HL-60 (cell line): Measurements from ENCODE around the gene FUT7.

Experiments
- DNase-seq, 2 experiments: peaks; one replicate each; pipeline ENCODE4 v3.0.0-alpha.2; 2010 to 2020; ENCODE audit warnings: low read depth in 1 of 2, low spot score in 1 of 2
- H3K27ac ChIP-seq: fragments of 250-450 bp; sonication (Bioruptor Pico); replicated peaks from 2 replicates; pipeline ENCODE4 v1.5.1; 2020; ENCODE audit warnings: mild to moderate bottlenecking, moderate library complexity
- H3K27me3 ChIP-seq: fragments of 250-450 bp; sonication (Bioruptor Pico); 2 replicates; pipeline ENCODE4 v1.5.1; 2021; ENCODE audit warnings: mild to moderate bottlenecking, moderate library complexity; ENCODE audit not compliant: insufficient read depth, poor library complexity, severe bottlenecking
- H3K4me3 ChIP-seq: replicated peaks from 2 replicates; pipeline ENCODE4 v1.5.1; 2011; ENCODE audit warnings: mild to moderate bottlenecking, control low read depth, low read length; ENCODE audit not compliant: insufficient read depth
- CTCF ChIP-seq: IDR thresholded peaks from one replicate; pipeline ENCODE4 v1.5.1; 2011; ENCODE audit warnings: low read length, control low read depth, inconsistent platforms; ENCODE audit not compliant: insufficient read depth
- GABPA ChIP-seq: IDR thresholded peaks from 2 replicates; pipeline ENCODE4 v1.6.1; 2012; ENCODE audit warnings: low read depth
- POLR2AphosphoS5 ChIP-seq: IDR thresholded peaks from 2 replicates; pipeline ENCODE4 v1.6.1; 2012; ENCODE audit warnings: low read depth
- SPI1 ChIP-seq: IDR thresholded peaks from 2 replicates; pipeline ENCODE4 v1.6.1; 2012; ENCODE audit warnings: low read depth, mild to moderate bottlenecking, borderline replicate concordance
- TF ChIP-seq, protein P1 (sequence below): IDR thresholded peaks from 2 replicates; pipeline ENCODE4 v1.6.1; 2012; ENCODE audit warnings: low read depth; ENCODE audit not compliant: insufficient replicate concordance

FUT7 gene

DNA sequence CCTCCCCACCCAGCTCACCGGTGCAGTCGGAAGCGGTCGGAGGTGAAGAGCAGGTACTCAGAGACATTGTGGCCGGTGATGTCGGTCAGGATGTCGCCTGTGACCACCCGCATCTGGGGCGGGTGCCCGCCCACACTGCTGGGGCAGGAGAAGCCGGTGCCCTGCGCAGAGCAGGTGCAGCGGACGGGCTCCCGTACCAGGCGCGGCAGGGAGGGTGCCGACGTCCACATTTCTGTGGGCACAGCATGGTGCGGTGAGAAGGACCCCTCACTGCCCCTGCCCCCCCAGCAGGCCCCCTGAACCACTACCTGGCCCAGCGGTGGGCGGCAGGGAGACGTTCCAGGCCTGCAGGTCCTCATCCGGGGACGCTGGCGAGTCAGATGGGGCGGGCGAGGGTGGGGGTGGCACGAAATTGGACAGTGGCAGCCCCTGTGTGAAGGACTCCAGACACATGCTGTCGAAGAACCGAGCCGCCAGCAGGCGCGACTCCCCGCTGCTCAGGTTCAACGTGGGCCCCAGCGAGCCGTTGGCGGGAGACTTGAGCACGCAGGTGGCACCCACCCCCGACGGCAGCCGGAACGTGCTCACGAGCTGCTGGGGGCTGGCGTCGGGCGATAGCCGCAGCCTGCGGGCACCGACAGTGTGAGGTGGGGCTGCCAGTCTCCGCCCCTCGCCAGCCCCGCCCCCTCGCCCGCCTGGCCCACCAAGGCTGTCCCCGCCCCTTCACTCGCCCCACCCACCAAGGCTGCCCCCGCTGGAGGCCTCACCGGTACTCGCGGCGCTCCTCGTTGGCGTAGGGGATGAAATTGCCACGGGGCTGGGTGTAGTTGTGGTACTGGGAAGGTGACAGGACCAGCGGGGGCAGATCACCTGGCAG lies 19.0 kb downstream of the FUT7 start:
- DNase-seq: no peak
- Histone ChIP-seq H3K27me3 (no peaks in the 10 kb centered on the region), H3K4me3 (no peak overlapping the region), H3K27ac (no peak overlapping the region)
- TF ChIP-seq SPI1: no peak
- TF ChIP-seq CTCF: no peak
- TF ChIP-seq, protein P1, sequence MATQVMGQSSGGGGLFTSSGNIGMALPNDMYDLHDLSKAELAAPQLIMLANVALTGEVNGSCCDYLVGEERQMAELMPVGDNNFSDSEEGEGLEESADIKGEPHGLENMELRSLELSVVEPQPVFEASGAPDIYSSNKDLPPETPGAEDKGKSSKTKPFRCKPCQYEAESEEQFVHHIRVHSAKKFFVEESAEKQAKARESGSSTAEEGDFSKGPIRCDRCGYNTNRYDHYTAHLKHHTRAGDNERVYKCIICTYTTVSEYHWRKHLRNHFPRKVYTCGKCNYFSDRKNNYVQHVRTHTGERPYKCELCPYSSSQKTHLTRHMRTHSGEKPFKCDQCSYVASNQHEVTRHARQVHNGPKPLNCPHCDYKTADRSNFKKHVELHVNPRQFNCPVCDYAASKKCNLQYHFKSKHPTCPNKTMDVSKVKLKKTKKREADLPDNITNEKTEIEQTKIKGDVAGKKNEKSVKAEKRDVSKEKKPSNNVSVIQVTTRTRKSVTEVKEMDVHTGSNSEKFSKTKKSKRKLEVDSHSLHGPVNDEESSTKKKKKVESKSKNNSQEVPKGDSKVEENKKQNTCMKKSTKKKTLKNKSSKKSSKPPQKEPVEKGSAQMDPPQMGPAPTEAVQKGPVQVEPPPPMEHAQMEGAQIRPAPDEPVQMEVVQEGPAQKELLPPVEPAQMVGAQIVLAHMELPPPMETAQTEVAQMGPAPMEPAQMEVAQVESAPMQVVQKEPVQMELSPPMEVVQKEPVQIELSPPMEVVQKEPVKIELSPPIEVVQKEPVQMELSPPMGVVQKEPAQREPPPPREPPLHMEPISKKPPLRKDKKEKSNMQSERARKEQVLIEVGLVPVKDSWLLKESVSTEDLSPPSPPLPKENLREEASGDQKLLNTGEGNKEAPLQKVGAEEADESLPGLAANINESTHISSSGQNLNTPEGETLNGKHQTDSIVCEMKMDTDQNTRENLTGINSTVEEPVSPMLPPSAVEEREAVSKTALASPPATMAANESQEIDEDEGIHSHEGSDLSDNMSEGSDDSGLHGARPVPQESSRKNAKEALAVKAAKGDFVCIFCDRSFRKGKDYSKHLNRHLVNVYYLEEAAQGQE: no peak
- TF ChIP-seq POLR2AphosphoS5: no peak
- no peak for TF ChIP-seq GABPA

GRCh38 chr9:137011907-137012675 lies 19.8 kb downstream of the FUT7 start:
- DNase-seq: no peak
- Histone ChIP-seq H3K27ac (no peak overlapping the region), H3K4me3 (no peak overlapping the region), H3K27me3 (no peaks in the 10 kb centered on the region)
- TF ChIP-seq SPI1: no peak
- TF ChIP-seq, protein P1: no peak
- no peak for TF ChIP-seq CTCF
- TF ChIP-seq POLR2AphosphoS5: no peak
- no peak for TF ChIP-seq GABPA

DNA sequence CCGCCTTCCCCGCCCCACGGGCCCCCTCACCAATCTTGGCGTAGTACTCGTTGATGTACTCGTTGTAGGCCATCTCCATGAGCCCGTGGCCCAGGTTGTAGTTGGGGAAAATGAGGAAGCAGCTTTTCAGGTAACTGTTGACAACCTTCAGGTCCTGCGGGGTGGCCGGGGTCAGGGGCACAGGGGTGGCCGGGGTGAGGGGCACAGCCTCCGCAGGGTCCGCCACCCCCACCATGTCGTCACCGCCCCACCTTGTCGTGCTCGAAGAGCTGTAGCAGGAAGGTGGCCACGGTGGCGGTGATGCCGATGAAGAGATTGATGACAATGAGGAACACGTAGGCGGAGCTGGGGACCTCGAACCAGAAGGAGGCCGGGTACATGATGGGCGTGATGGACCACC lies 20.7 kb downstream of the FUT7 start:
- DNase-seq: no peak
- Histone ChIP-seq H3K27me3 (no peaks in the 10 kb centered on the region), H3K4me3 (no peak overlapping the region), H3K27ac (no peak overlapping the region)
- TF ChIP-seq, protein P1: no peak
- TF ChIP-seq CTCF (no peak), POLR2AphosphoS5 (no peak), GABPA (no peak), SPI1 (no peak)
